ENCODE measurements around the gene LYSMD3. TPM values are rescaled to one million over a fixed set of nuclear protein-coding genes. Genes with fewer than 3 reads are reported as not detected.

Gene LYSMD3
- total RNA-seq, 2 donors from 2014 or later: 17.8 to 24.7 TPM

DNA sequence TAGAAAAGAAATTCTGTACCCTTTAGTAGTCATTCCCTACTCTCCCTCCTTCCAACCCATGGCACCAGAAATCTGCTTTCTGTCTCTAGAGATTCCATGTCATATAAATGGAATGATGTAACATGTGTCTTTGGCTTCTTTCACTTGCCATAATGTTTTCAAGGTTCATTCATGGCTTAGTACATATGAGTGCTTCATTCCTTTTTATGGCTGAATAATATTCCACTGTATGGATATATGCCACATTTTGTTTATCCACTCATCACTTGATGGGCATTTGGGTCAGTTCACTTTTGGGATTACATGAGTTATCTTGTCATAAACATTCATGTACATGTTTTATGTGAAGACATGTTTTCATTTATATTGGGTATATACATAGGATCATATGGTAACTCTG is 35.3 kb downstream of the LYSMD3 start:
- ATAC-seq: no peak
- no peaks in the 10 kb centered on the region for H3K9me3 ChIP-seq (ENCODE audit: control insufficient read depth, low read length, poor library complexity, severe bottlenecking)
- Mint-ChIP-seq H3K4me1 (no peaks in the 10 kb centered on the region), H3K27ac (no peak overlapping the region), H3K4me3 (no peak overlapping the region), H3K27me3 (no peaks in the 10 kb centered on the region), H3K36me3 (ENCODE audit: low read depth) (peaks cover 2% of the 10 kb centered on the region)
- DNase-seq: no peak

DNA sequence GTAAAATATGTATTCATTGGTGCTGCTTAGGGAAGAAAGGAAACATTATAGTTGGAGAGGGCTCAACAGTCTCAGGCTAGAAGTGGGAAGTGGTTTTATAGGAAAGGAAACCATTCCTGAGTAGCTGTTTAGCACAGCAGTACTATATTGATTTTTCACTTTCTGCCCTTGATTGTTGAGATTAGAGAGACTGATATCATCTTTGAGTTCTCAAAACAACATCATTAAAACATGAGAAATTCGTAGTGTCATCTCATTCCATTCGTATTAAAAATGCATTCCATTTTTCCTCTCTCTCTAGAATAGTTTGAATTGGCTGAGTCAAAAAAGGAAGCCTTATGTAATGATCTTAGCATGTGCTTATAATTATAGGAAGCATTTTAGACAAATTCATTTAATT is 40.6 kb downstream of the LYSMD3 start:
- no peaks in the 10 kb centered on the region for H3K36me3 Mint-ChIP-seq (ENCODE audit: low read depth)
- H3K9me3 ChIP-seq (ENCODE audit: control insufficient read depth, low read length, poor library complexity, severe bottlenecking): no peaks in the 10 kb centered on the region
- no peak for ATAC-seq
- no peak for DNase-seq
- no peaks in the 10 kb centered on the region for H3K27me3 Mint-ChIP-seq
- no peaks in the 10 kb centered on the region for H3K4me1 Mint-ChIP-seq
- H3K27ac Mint-ChIP-seq: no peak overlapping the region
- H3K4me3 Mint-ChIP-seq: no peak overlapping the region

GRCh38 chr5:90484540-90484939 is 44.8 kb downstream of the LYSMD3 start:
- H3K4me3 Mint-ChIP-seq: no peak overlapping the region

GRCh38 chr5:90483206-90483605 is 46.2 kb downstream of the LYSMD3 start:
- DNase-seq (no peak), ATAC-seq (no peak)
- Mint-ChIP-seq H3K27ac (no peak overlapping the region), H3K36me3 (ENCODE audit: low read depth) (no peaks in the 10 kb centered on the region), H3K4me3 (no peak overlapping the region), H3K4me1 (no peaks in the 10 kb centered on the region), H3K27me3 (no peaks in the 10 kb centered on the region)
- H3K9me3 ChIP-seq (ENCODE audit: control insufficient read depth, low read length, poor library complexity, severe bottlenecking): no peaks in the 10 kb centered on the region

More at GRCh38 chr5:90484540-90484939, 44.8 kb downstream of the LYSMD3 start:
- H3K36me3 Mint-ChIP-seq (ENCODE audit: low read depth): no peaks in the 10 kb centered on the region
- no peaks in the 10 kb centered on the region for H3K9me3 ChIP-seq (ENCODE audit: control insufficient read depth, low read length, poor library complexity, severe bottlenecking)
- DNase-seq: no peak
- no peak overlapping the region for H3K27ac Mint-ChIP-seq
- no peaks in the 10 kb centered on the region for H3K27me3 Mint-ChIP-seq
- no peaks in the 10 kb centered on the region for H3K4me1 Mint-ChIP-seq
- no peak for ATAC-seq

GRCh38 chr5:90480699-90481098 is 48.7 kb downstream of the LYSMD3 start:
- ATAC-seq: no peak
- Mint-ChIP-seq H3K27ac (no peak overlapping the region), H3K4me1 (peaks cover 7% of the 10 kb centered on the region), H3K4me3 (no peak overlapping the region), H3K36me3 (ENCODE audit: low read depth) (no peaks in the 10 kb centered on the region), H3K27me3 (peaks cover 7% of the 10 kb centered on the region)
- no peaks in the 10 kb centered on the region for H3K9me3 ChIP-seq (ENCODE audit: control insufficient read depth, low read length, poor library complexity, severe bottlenecking)
- DNase-seq: no peak

DNA sequence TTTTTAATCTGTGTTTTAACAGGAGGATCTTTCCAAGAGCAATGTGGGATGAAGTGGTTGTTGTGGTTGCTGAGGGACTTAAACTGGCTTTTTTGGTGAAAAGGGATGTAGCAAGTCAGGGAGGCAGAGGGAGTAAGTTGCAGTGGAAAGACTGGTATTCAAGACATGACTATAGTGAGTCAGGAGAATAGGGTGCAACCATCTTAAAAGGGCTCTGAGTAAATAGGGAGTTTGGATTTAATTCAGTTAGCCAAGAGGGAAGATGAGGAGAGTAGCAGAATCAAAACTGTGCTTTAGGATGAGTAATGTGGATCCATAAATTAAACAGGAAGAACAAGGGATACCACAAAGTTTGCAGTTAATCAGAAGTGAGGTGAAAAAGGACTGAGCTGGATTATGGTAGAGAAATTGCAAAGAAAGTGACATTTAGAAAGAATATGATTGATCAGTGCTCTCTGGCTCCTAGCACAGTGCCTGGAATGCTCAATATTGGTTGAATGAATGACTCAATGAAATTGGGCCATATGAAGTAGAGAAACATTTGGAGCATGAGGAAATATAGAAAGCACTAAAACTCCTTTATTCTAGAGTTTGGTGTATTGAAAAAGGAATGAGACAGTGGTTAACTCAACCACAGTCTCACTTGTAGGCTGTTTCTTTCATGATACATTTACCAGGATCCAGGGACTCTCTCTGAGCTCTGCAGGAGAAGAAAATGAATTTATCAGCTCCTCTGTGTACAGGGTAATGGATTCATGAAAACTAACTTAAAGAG is 49.6 kb downstream of the LYSMD3 start:
- H3K27ac Mint-ChIP-seq: no peak overlapping the region
- no peaks in the 10 kb centered on the region for H3K36me3 Mint-ChIP-seq (ENCODE audit: low read depth)
- ATAC-seq: no peak

GRCh38 chr5:90477621-90478215 is 51.7 kb downstream of the LYSMD3 start:
- Mint-ChIP-seq H3K4me1 (peaks cover 19% of the 10 kb centered on the region), H3K4me3 (no peak overlapping the region), H3K27ac (no peak overlapping the region), H3K27me3 (peaks cover 7% of the 10 kb centered on the region), H3K36me3 (ENCODE audit: low read depth) (peaks cover 5% of the 10 kb centered on the region)
- no peaks in the 10 kb centered on the region for H3K9me3 ChIP-seq (ENCODE audit: control insufficient read depth, low read length, poor library complexity, severe bottlenecking)
- ATAC-seq (no peak), DNase-seq (no peak)

More for the DNA sequence above, 49.6 kb downstream of the LYSMD3 start:
- Mint-ChIP-seq H3K4me3 (no peak overlapping the region), H3K4me1 (peaks cover 13% of the 10 kb centered on the region), H3K27me3 (peaks cover 7% of the 10 kb centered on the region)
- no peaks in the 10 kb centered on the region for H3K9me3 ChIP-seq (ENCODE audit: control insufficient read depth, low read length, poor library complexity, severe bottlenecking)
- DNase-seq: no peak

DNA sequence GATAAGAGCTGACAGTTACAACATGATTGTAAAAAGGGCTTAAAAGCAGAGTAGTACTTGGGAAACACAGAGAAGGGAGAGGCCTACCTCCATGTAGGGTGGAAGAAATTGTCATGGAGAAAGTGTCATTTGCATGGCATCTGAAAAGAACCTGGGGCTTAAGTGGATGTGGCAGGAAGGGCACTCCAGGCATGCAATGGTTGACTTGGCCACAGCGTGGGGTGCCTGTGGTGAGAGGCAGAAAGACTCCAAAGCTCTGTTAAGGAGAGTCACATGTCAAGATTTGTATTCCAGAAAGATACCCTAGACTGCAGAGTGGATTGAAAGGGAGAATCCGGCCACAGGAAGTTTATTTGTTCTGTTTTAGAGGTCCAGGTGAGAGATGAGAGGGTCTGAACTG is 52.3 kb downstream of the LYSMD3 start:
- H3K27ac Mint-ChIP-seq: no peak overlapping the region
- H3K4me1 Mint-ChIP-seq: peaks cover 21% of the 10 kb centered on the region
- no peaks in the 10 kb centered on the region for H3K9me3 ChIP-seq (ENCODE audit: control insufficient read depth, low read length, poor library complexity, severe bottlenecking)
- H3K27me3 Mint-ChIP-seq: peaks cover 7% of the 10 kb centered on the region
- no peak overlapping the region for H3K4me3 Mint-ChIP-seq
- ATAC-seq (no peak), DNase-seq (no peak)
- peaks cover 5% of the 10 kb centered on the region for H3K36me3 Mint-ChIP-seq (ENCODE audit: low read depth)

DNA sequence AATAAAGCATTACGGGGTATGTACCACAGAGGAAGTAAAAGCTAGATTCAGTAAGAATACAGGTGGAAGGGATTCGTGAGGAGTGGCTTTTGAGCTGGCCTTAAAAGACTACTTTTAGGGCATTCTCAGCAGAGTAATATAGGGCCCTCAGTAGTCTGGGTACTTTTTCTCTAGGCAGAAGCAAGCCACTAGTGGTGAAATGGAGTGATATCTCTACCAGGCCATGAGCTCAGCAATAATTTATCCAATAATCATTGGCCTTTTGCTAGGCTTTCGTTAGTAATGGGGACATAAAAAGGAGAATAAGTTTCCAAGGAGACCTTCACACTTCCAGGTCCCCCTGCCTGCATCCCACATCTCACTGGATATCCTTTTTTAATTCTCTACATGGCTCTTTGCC is 53.0 kb downstream of the LYSMD3 start:
- Mint-ChIP-seq H3K27ac (no peak overlapping the region), H3K36me3 (ENCODE audit: low read depth) (peaks cover 5% of the 10 kb centered on the region), H3K4me3 (no peak overlapping the region), H3K27me3 (peaks cover 7% of the 10 kb centered on the region), H3K4me1 (peaks cover 21% of the 10 kb centered on the region)
- DNase-seq (no peak), ATAC-seq (no peak)
- no peaks in the 10 kb centered on the region for H3K9me3 ChIP-seq (ENCODE audit: control insufficient read depth, low read length, poor library complexity, severe bottlenecking)

DNA sequence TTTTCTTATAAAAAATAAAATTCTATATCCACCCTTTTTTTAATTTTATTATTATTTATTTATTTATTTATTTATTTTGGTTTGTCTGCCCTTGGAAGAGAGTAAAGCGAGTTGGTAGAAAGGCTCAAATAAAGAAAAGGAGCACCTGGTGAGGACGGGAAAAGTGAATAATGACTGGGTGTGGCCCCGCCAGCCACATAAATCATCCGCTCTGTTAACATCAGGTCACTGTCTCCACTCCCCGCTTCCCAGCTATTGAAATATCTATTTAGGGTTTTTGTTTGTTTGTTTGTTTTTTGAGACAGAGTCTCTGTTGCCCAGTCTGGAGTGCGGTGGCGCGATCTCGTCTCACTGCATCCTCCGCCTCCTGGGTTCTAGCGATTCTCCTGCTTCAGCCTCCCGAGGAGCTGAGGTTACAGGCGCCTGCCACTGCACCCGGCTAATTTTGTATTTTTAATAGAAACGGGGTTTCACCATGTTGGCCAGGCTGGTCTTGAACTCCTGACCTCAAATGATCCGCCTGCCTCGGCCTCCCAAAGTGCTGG is 53.9 kb downstream of the LYSMD3 start:
- Mint-ChIP-seq H3K4me1 (peaks cover 26% of the 10 kb centered on the region), H3K27me3 (peaks cover 7% of the 10 kb centered on the region), H3K27ac (no peak overlapping the region), H3K4me3 (peak overlapping the region; percentile 98), H3K36me3 (ENCODE audit: low read depth) (peaks cover 5% of the 10 kb centered on the region)
- ATAC-seq (no peak), DNase-seq (no peak)
- H3K9me3 ChIP-seq (ENCODE audit: control insufficient read depth, low read length, poor library complexity, severe bottlenecking): no peaks in the 10 kb centered on the region

DNA sequence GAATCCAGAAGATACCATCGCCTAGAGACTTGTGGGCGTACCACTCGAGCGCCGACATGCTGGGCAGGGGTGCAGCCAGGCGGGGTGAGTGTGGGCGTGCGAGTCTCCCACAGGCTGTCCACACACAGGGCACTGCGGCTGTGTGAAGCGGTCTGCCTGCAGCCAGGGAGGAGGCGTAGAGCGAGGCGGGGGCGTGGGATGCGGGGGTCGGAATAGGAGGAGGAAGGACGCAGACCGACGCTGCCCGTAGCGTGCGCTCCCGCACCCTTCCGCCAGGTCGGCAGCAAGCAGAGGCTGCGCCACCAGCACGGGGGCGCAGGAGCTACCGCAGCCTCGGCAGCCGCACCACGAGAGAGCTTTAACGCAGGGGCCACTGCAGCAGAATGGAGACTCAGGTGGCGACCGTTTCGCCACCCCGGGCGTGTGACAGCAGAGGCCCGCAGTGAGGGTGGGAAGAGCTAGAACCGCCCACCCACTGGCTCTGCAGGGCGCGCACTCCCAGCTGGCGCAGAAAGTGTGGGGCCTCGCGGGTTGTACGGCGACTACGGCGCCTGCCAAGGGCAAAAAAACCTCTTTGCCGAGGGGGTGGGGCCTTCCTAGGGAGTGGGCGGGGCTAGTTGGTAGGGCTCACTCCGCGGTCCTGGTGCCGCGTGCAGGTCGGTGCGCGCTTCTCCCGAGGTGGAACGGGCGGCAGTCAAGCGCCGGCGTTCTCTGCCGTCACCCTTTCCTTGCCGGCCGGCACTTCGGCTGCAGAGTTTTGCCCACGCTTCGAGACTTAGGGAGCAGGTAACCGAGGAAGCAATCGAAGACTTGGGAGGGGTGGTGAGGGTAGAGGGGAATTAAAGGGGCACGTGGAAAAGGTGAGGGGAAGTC is 54.9 kb downstream of the LYSMD3 start, which contains the start of the genes MBLAC2 and POLR3G:
TSS of gene MBLAC2 (minus strand) at position 537 of the 873 bp plus-strand sequence. CDS start at position 58, 479 bp downstream.
TSS of gene POLR3G (plus strand) at position 630 of the 873 bp plus-strand sequence. CDS start 10,704 bp downstream, outside the sequence.
- peak; percentile 92 for ATAC-seq
- H3K27me3 Mint-ChIP-seq: peaks cover 7% of the 10 kb centered on the region
- H3K9me3 ChIP-seq (ENCODE audit: control insufficient read depth, low read length, poor library complexity, severe bottlenecking): no peaks in the 10 kb centered on the region
- H3K4me3 Mint-ChIP-seq: peak within 1 kb of the TSS; percentile 98
- peaks cover 31% of the 10 kb centered on the region for H3K4me1 Mint-ChIP-seq
- H3K36me3 Mint-ChIP-seq (ENCODE audit: low read depth): peaks cover 5% of the 10 kb centered on the region
- DNase-seq: peak; percentile 81 to 88 (median 82)
- H3K27ac Mint-ChIP-seq: peak within 1 kb of the TSS; percentile 94

DNA sequence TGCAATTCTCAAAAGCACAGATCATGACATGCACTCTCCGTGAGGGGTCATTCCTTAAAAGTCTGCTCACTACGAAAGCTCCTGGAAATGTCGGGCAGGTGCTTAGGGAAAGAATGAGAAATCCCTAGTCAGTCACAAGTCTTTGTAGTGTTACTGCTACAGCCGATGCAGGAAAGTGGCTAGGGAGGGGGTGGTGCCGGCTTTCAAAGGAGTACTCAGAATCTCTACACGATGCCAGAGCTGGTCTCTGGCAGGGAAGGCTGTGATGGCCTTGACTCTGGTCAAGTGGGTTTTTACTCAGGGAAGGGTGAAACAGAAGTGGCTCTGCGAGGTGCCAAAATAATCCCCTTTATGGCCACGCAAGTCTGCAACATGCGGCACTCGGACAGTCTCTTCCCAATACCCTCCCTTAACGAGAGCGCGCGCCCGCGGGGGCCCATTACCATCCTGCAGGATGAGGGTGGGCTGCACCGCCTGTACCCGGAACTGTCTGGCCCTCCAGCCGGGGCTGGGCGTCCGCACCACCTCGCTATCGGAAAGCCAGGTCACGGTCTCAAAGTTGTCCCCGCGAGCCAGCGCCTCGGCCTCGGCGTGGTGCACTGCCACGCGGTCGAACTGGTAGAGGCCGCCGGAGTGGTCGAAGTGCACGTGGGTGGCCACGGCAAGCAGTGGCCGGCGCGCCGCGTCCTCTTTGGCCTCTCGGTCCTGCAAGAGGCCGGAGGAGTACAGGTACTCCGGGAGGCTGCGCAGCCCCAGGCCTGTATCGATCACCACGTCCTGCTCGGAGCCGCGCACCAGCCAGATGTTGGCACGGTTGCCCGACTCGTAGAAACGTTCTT is 55.8 kb downstream of the LYSMD3 start:
- Mint-ChIP-seq H3K27me3 (peaks cover 7% of the 10 kb centered on the region), H3K36me3 (ENCODE audit: low read depth) (peaks cover 5% of the 10 kb centered on the region), H3K4me1 (peaks cover 31% of the 10 kb centered on the region), H3K27ac (peak overlapping the region; percentile 94), H3K4me3 (peak overlapping the region; percentile 98)
- DNase-seq (no peak), ATAC-seq (no peak)
- H3K9me3 ChIP-seq (ENCODE audit: control insufficient read depth, low read length, poor library complexity, severe bottlenecking): no peaks in the 10 kb centered on the region
